Lower leg skin (tissue), 3 donors: ENCODE results near the gene MAFG.

ENCODE experiments used
- POLR2A ChIP-seq, 2 donors: fragments of 450-650 bp; IDR thresholded peaks; one replicate each; pipeline ENCODE4 v1.6.1; 2016 to 2017; ENCODE audit warnings: antibody characterized with exemption in 2 of 2, mild to moderate bottlenecking in 1 of 2, moderate library complexity in 1 of 2
- TF ChIP-seq, protein P1 (sequence below), 3 donors: fragments of 450-650 bp; IDR thresholded peaks; one replicate each; pipeline ENCODE4 v1.5.1; 2016; ENCODE audit warnings: antibody characterized with exemption in 3 of 3, mild to moderate bottlenecking in 3 of 3, moderate library complexity in 2 of 3

DNA sequence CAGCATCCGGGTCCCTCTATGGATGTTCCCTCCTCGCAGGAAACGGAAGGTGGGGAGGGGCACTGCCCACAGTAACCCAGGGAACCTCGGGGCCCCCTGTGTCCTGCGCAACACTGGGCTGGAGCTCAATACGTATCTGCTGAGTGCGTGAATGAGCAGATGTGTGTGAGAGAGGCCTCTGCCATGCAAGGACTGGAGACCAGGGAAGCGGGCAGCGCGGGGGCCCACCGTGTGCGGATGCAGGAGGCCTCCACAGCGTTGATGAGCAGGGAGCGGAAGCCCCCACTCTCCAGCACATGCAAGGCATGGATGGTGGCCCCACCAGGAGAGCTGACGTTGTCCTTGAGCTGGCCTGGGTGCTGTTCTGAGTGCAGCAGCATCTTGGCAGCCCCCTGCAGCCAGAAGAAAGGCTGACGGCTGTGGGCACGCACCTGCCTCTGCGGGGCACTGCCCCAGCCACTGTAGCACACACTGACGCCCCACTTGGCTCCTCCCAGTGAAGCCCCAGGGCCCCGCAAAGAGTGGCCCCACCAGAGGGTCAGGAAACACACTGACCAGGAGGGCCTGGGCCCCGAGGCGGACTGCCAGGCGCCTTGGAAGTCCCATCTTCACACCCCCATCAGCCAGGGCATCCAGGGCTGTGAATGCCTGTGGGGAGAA is 6.7 kb upstream of the MAFG start:
- TF ChIP-seq, protein P1, sequence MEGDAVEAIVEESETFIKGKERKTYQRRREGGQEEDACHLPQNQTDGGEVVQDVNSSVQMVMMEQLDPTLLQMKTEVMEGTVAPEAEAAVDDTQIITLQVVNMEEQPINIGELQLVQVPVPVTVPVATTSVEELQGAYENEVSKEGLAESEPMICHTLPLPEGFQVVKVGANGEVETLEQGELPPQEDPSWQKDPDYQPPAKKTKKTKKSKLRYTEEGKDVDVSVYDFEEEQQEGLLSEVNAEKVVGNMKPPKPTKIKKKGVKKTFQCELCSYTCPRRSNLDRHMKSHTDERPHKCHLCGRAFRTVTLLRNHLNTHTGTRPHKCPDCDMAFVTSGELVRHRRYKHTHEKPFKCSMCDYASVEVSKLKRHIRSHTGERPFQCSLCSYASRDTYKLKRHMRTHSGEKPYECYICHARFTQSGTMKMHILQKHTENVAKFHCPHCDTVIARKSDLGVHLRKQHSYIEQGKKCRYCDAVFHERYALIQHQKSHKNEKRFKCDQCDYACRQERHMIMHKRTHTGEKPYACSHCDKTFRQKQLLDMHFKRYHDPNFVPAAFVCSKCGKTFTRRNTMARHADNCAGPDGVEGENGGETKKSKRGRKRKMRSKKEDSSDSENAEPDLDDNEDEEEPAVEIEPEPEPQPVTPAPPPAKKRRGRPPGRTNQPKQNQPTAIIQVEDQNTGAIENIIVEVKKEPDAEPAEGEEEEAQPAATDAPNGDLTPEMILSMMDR (IDR thresholded peaks at IDR 0.05), result no peak
- TF ChIP-seq POLR2A (IDR thresholded peaks at IDR 0.05), result no peak
